Measurements from ENCODE around the gene CNKSR3.

CNKSR3 gene

DNA sequence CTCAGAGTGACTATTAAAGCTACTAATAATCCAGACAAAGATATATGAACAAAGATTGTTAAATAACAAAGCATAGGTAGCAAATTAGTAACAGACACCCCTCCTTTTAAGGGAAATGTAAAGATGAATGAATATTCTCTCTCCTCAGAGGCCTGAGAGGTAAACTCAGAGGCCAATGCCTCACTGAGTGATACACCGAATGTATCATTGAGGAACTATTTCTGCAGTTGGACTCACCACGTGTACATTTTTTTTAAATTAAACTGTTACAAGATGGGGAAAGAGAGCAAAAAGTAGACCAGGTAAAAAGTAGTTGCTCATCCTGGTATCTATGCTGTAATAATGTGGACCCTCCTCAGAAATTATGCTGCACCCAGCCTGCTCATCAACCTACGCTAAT lies 81.6 kb downstream of the CNKSR3 start:
- Histone ChIP-seq H3K4me3 (ENCODE audit: low read depth in 1 of 2, low read length in 2 of 2) (no peak overlapping the region), H3K36me3 (ENCODE audit: control insufficient read depth in 1 of 2, insufficient read depth in 2 of 2, low read length in 2 of 2) (peaks cover 25 to 34% of the 10 kb centered on the region in 2 donors), H3K9ac (ENCODE audit: low read depth in 1 of 2, low read length in 2 of 2) (no peak overlapping the region), H3K27ac (ENCODE audit: low read depth, low read length) (no peak overlapping the region), H3K9me3 (ENCODE audit: control insufficient read depth in 1 of 2, low read length in 2 of 2) (no peaks in the 10 kb centered on the region), H3K27me3 (ENCODE audit: control insufficient read depth in 1 of 2, insufficient read depth in 2 of 2, low read length in 2 of 2) (no peaks in the 10 kb centered on the region), H3K4me1 (ENCODE audit: control insufficient read depth in 1 of 2, insufficient read depth in 2 of 2, low read length in 2 of 2) (peaks cover 0 to 7% of the 10 kb centered on the region in 2 donors)

DNA sequence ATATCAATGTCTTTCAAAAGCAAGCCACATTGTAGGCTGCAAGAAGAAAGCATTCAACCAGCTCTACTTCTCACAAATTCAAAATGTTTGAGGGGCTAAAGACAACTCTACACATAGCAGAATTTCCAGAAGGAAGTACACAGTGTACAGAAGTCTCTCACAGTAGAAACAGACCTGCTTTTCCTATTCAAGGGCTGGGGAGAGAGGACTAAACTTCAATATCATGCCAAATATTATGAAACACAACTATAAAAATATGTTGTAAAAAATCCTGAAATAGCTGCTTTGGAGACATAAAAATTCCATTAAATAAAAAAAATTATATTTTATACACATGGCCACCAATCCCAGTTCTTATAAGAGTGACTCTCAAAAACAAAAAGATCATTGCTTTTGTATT lies 83.0 kb downstream of the CNKSR3 start:
- Histone ChIP-seq H3K4me3 (ENCODE audit: low read depth in 1 of 2, low read length in 2 of 2) (no peak overlapping the region), H3K9me3 (ENCODE audit: control insufficient read depth in 1 of 2, low read length in 2 of 2) (no peaks in the 10 kb centered on the region), H3K27ac (ENCODE audit: low read depth, low read length) (no peak overlapping the region), H3K27me3 (ENCODE audit: control insufficient read depth in 1 of 2, insufficient read depth in 2 of 2, low read length in 2 of 2) (no peaks in the 10 kb centered on the region), H3K4me1 (ENCODE audit: control insufficient read depth in 1 of 2, insufficient read depth in 2 of 2, low read length in 2 of 2) (peaks cover 0 to 7% of the 10 kb centered on the region in 2 donors), H3K9ac (ENCODE audit: low read depth in 1 of 2, low read length in 2 of 2) (no peak overlapping the region), H3K36me3 (ENCODE audit: control insufficient read depth in 1 of 2, insufficient read depth in 2 of 2, low read length in 2 of 2) (peaks cover 19 to 31% of the 10 kb centered on the region in 2 donors)

DNA sequence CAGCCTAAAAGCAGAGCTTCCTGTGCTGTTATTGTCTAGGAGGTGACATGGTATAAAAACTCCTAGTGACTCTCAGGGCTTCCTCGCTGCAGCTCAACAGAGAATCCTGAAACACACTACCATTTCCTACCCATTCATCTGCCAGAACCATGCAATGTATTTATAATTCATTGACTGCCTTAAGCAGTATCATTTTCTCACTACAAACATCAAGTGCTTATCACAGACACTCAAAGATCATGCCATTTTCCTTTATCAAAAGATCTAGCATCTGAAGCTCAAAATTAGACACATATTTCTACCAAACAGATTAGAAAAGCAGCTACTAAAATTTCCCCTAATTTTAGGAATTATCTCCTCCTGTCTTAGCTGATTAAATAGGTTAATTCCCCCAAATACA lies 83.5 kb downstream of the CNKSR3 start:
- peaks cover 19 to 31% of the 10 kb centered on the region in 2 donors for H3K36me3 ChIP-seq (ENCODE audit: control insufficient read depth in 1 of 2, insufficient read depth in 2 of 2, low read length in 2 of 2)
- no peaks in the 10 kb centered on the region for H3K27me3 ChIP-seq (ENCODE audit: control insufficient read depth in 1 of 2, insufficient read depth in 2 of 2, low read length in 2 of 2)
- H3K4me3 ChIP-seq (ENCODE audit: low read depth in 1 of 2, low read length in 2 of 2) = no peak overlapping the region
- no peak overlapping the region for H3K9ac ChIP-seq (ENCODE audit: low read depth in 1 of 2, low read length in 2 of 2)
- H3K27ac ChIP-seq (ENCODE audit: low read depth, low read length) = no peak overlapping the region
- peaks cover 0 to 7% of the 10 kb centered on the region in 2 donors for H3K4me1 ChIP-seq (ENCODE audit: control insufficient read depth in 1 of 2, insufficient read depth in 2 of 2, low read length in 2 of 2)
- no peaks in the 10 kb centered on the region for H3K9me3 ChIP-seq (ENCODE audit: control insufficient read depth in 1 of 2, low read length in 2 of 2)

DNA sequence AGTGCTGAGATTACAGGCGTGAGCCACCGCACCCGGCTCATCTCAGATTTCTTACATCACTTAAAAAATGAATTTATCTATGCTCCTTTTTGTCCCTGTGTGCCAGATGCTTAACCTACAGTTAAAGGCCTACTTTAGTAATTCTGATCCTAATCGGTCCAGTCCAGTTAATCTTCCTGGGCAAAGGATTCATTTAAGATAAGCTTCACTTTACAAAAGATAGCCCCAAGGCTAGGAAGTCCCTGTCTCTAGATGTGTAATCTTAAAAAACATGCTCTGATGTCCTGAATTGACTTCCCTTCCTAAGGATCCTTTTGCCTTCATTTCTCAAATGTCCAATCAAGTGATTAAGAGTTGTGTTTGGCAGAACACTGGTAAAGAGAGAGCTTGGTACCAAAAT lies 85.5 kb downstream of the CNKSR3 start:
- peaks cover 20 to 36% of the 10 kb centered on the region in 2 donors for H3K36me3 ChIP-seq (ENCODE audit: control insufficient read depth in 1 of 2, insufficient read depth in 2 of 2, low read length in 2 of 2)
- H3K9ac ChIP-seq (ENCODE audit: low read depth in 1 of 2, low read length in 2 of 2) = no peak overlapping the region
- no peaks in the 10 kb centered on the region for H3K27me3 ChIP-seq (ENCODE audit: control insufficient read depth in 1 of 2, insufficient read depth in 2 of 2, low read length in 2 of 2)
- H3K4me3 ChIP-seq (ENCODE audit: low read depth in 1 of 2, low read length in 2 of 2) = no peak overlapping the region
- H3K9me3 ChIP-seq (ENCODE audit: control insufficient read depth in 1 of 2, low read length in 2 of 2) = no peaks in the 10 kb centered on the region
- no peak overlapping the region for H3K27ac ChIP-seq (ENCODE audit: low read depth, low read length)
- no peaks in the 10 kb centered on the region for H3K4me1 ChIP-seq (ENCODE audit: control insufficient read depth in 1 of 2, insufficient read depth in 2 of 2, low read length in 2 of 2)

- Histone ChIP-seq H3K9me3 (ENCODE audit: control insufficient read depth in 1 of 2, low read length in 2 of 2) (no peaks in the 10 kb centered on the region), H3K36me3 (ENCODE audit: control insufficient read depth in 1 of 2, insufficient read depth in 2 of 2, low read length in 2 of 2) (peaks cover 14 to 63% of the 10 kb centered on the region in 2 donors), H3K9ac (ENCODE audit: low read depth in 1 of 2, low read length in 2 of 2) (no peak overlapping the region), H3K4me3 (ENCODE audit: low read depth in 1 of 2, low read length in 2 of 2) (no peak overlapping the region), H3K27me3 (ENCODE audit: control insufficient read depth in 1 of 2, insufficient read depth in 2 of 2, low read length in 2 of 2) (no peaks in the 10 kb centered on the region), H3K27ac (ENCODE audit: low read depth, low read length) (no peak overlapping the region), H3K4me1 (ENCODE audit: control insufficient read depth in 1 of 2, insufficient read depth in 2 of 2, low read length in 2 of 2) (no peaks in the 10 kb centered on the region)
Measured at GRCh38 chr6:154414021-154414813, 96.3 kb downstream of the CNKSR3 start.

DNA sequence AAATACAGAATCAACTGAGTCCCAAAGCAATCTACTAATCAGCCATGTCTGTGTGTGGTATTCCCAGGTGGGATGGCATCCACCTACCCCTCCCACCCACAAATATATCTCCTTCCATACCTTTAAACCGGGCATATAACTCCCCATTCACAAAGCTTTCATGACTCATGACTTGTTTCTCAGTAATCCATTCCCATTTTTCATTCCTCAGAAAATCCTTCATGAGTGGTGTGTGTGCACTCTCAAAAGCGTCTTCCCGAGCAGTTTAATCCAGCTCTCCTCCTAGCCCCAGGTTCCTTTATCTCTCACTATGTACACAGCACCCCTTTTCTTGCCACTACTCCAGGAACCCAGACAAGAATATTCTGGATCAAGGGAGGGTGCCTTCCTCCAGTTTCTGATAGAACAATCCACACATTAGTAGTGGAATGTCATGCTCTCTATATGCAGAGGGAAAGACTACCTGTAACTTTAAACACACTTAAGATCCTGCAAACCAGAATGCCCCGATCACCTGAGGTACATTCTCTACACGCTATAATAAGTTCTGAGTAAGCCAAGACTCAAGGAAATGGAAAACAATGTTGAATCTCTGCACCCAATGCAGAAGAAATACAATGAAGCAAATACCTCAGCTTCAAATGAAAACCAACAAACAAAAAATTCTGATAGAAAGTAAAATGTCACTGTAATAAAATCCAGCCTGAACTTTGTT lies 98.2 kb downstream of the CNKSR3 start:
- H3K27me3 ChIP-seq (ENCODE audit: control insufficient read depth in 1 of 2, insufficient read depth in 2 of 2, low read length in 2 of 2) = no peaks in the 10 kb centered on the region
- no peaks in the 10 kb centered on the region for H3K4me1 ChIP-seq (ENCODE audit: control insufficient read depth in 1 of 2, insufficient read depth in 2 of 2, low read length in 2 of 2)
- H3K4me3 ChIP-seq (ENCODE audit: low read depth in 1 of 2, low read length in 2 of 2) = no peak overlapping the region
- H3K9me3 ChIP-seq (ENCODE audit: control insufficient read depth in 1 of 2, low read length in 2 of 2) = no peaks in the 10 kb centered on the region
- H3K36me3 ChIP-seq (ENCODE audit: control insufficient read depth in 1 of 2, insufficient read depth in 2 of 2, low read length in 2 of 2) = peaks cover 14 to 51% of the 10 kb centered on the region in 2 donors
- H3K9ac ChIP-seq (ENCODE audit: low read depth in 1 of 2, low read length in 2 of 2) = no peak overlapping the region
- H3K27ac ChIP-seq (ENCODE audit: low read depth, low read length) = no peak overlapping the region

- no peak overlapping the region for H3K9ac ChIP-seq (ENCODE audit: low read depth in 1 of 2, low read length in 2 of 2)
- H3K36me3 ChIP-seq (ENCODE audit: control insufficient read depth in 1 of 2, insufficient read depth in 2 of 2, low read length in 2 of 2) = peaks cover 14 to 56% of the 10 kb centered on the region in 2 donors
- H3K4me1 ChIP-seq (ENCODE audit: control insufficient read depth in 1 of 2, insufficient read depth in 2 of 2, low read length in 2 of 2) = no peaks in the 10 kb centered on the region
- no peaks in the 10 kb centered on the region for H3K9me3 ChIP-seq (ENCODE audit: control insufficient read depth in 1 of 2, low read length in 2 of 2)
- no peaks in the 10 kb centered on the region for H3K27me3 ChIP-seq (ENCODE audit: control insufficient read depth in 1 of 2, insufficient read depth in 2 of 2, low read length in 2 of 2)
- peak overlapping the region; percentile 52 for H3K27ac ChIP-seq (ENCODE audit: low read depth, low read length)
- H3K4me3 ChIP-seq (ENCODE audit: low read depth in 1 of 2, low read length in 2 of 2) = no peak overlapping the region
Measured at GRCh38 chr6:154411076-154411475, 99.4 kb downstream of the CNKSR3 start.

GRCh38 chr6:154410619-154411072 lies 99.8 kb downstream of the CNKSR3 start:
- H3K27ac ChIP-seq (ENCODE audit: low read depth, low read length) = peak overlapping the region; percentile 52
- no peak overlapping the region for H3K9ac ChIP-seq (ENCODE audit: low read depth in 1 of 2, low read length in 2 of 2)
- H3K36me3 ChIP-seq (ENCODE audit: control insufficient read depth in 1 of 2, insufficient read depth in 2 of 2, low read length in 2 of 2) = peaks cover 18 to 56% of the 10 kb centered on the region in 2 donors
- no peaks in the 10 kb centered on the region for H3K4me1 ChIP-seq (ENCODE audit: control insufficient read depth in 1 of 2, insufficient read depth in 2 of 2, low read length in 2 of 2)
- no peaks in the 10 kb centered on the region for H3K9me3 ChIP-seq (ENCODE audit: control insufficient read depth in 1 of 2, low read length in 2 of 2)
- no peaks in the 10 kb centered on the region for H3K27me3 ChIP-seq (ENCODE audit: control insufficient read depth in 1 of 2, insufficient read depth in 2 of 2, low read length in 2 of 2)
- no peak overlapping the region for H3K4me3 ChIP-seq (ENCODE audit: low read depth in 1 of 2, low read length in 2 of 2)

GRCh38 chr6:154408891-154409500 lies 101.5 kb downstream of the CNKSR3 start:
- no peak overlapping the region for H3K9ac ChIP-seq (ENCODE audit: low read depth in 1 of 2, low read length in 2 of 2)
- H3K27me3 ChIP-seq (ENCODE audit: control insufficient read depth in 1 of 2, insufficient read depth in 2 of 2, low read length in 2 of 2) = no peaks in the 10 kb centered on the region

DNA sequence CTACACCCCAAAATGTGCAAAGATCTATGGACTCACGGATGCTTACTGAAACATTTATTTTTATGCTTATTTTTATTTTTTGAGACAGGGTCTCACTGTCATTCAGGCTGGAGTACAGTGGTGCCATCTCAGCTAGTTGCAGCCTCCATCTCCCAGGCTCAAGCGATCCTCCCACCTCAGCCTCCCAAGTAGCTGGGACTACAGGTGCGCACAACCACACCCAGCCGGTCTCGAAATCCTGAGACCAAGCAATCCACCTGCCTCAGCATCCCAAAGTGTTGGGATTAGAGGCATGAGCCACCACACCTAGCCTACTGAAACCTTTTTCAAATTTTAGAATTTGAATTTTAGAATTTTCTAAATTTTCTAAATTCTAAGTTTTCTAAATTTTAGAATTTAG lies 103.0 kb downstream of the CNKSR3 start:
- Histone ChIP-seq H3K9me3 (ENCODE audit: control insufficient read depth in 1 of 2, low read length in 2 of 2) (no peaks in the 10 kb centered on the region), H3K4me1 (ENCODE audit: control insufficient read depth in 1 of 2, insufficient read depth in 2 of 2, low read length in 2 of 2) (no peaks in the 10 kb centered on the region), H3K36me3 (ENCODE audit: control insufficient read depth in 1 of 2, insufficient read depth in 2 of 2, low read length in 2 of 2) (peaks cover 12 to 38% of the 10 kb centered on the region in 2 donors), H3K4me3 (ENCODE audit: low read depth in 1 of 2, low read length in 2 of 2) (no peak overlapping the region), H3K27me3 (ENCODE audit: control insufficient read depth in 1 of 2, insufficient read depth in 2 of 2, low read length in 2 of 2) (no peaks in the 10 kb centered on the region), H3K27ac (ENCODE audit: low read depth, low read length) (no peak overlapping the region), H3K9ac (ENCODE audit: low read depth in 1 of 2, low read length in 2 of 2) (no peak overlapping the region)

More at GRCh38 chr6:154408891-154409500, 101.5 kb downstream of the CNKSR3 start:
- Histone ChIP-seq H3K4me1 (ENCODE audit: control insufficient read depth in 1 of 2, insufficient read depth in 2 of 2, low read length in 2 of 2) (no peaks in the 10 kb centered on the region), H3K27ac (ENCODE audit: low read depth, low read length) (no peak overlapping the region), H3K9me3 (ENCODE audit: control insufficient read depth in 1 of 2, low read length in 2 of 2) (no peaks in the 10 kb centered on the region), H3K36me3 (ENCODE audit: control insufficient read depth in 1 of 2, insufficient read depth in 2 of 2, low read length in 2 of 2) (peaks cover 14 to 44% of the 10 kb centered on the region in 2 donors), H3K4me3 (ENCODE audit: low read depth in 1 of 2, low read length in 2 of 2) (no peak overlapping the region)

Data from duodenal mucosa (tissue), 2 donors.